HG02943 (cell line): Measurements from ENCODE around the gene GAREM1.

Experiments
- ATAC-seq: cut with Tn5 transposase; IDR thresholded peaks from one replicate; pipeline ENCODE4 v1.9.1; 2021; ENCODE audit warnings: mild to moderate bottlenecking, low read depth, moderate library complexity; ENCODE audit not compliant: unreplicated experiment

GAREM1 gene

GRCh38 chr18:32460171-32460731 is 10.4 kb downstream of the GAREM1 start:
- ATAC-seq, result no peak

GRCh38 chr18:32459361-32460101 is 11.2 kb downstream of the GAREM1 start:
- ATAC-seq, result no peak

- no peak for ATAC-seq
Measured at GRCh38 chr18:32455361-32455760, 15.3 kb downstream of the GAREM1 start.

- ATAC-seq, result no peak
Measured at GRCh38 chr18:32454593-32454992, 16.1 kb downstream of the GAREM1 start.

GRCh38 chr18:32450874-32451273 is 19.8 kb downstream of the GAREM1 start:
- ATAC-seq, result no peak

- ATAC-seq, result no peak
Measured at GRCh38 chr18:32450026-32450691, 20.5 kb downstream of the GAREM1 start.

DNA sequence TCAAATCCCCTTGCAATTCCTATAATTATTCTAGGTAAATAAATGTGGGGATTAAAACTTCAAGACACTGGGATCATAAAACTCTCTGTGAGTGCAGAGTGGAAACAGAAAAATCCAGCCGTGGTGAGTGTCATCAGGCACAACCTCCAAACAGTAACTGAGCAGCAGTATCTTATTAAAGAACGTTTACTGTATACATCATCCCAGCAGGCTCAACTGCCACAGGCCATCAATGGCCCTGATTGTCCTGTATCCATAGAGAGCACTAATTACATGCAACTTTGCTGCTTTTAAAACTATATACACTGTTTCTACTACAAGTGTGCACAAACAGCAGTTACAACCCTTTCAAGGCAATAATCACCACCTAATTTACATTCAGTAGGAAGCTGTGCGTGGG is 23.9 kb downstream of the GAREM1 start:
- ATAC-seq, result no peak

DNA sequence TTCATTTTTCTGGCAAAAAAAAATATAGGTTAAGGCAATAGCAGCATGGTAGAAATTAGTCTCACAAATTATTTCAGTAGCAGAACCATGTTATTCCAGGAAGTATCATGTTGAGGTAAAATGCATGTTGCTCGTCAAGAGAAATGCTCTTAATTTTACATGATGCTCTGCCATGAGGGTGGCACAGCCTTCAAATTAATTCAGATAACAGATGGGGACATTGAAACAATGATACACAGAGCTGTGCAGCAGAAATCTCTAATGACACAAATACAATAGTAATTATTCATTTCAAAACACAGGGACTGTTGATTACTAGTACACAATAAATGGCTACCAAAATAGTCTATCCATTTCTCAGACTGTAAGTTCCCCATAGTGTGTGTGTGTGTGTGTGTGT is 24.8 kb downstream of the GAREM1 start:
- no peak for ATAC-seq

GRCh38 chr18:32443706-32444215 is 26.9 kb downstream of the GAREM1 start:
- ATAC-seq, result no peak

GRCh38 chr18:32443033-32443705 is 27.5 kb downstream of the GAREM1 start:
- no peak for ATAC-seq

DNA sequence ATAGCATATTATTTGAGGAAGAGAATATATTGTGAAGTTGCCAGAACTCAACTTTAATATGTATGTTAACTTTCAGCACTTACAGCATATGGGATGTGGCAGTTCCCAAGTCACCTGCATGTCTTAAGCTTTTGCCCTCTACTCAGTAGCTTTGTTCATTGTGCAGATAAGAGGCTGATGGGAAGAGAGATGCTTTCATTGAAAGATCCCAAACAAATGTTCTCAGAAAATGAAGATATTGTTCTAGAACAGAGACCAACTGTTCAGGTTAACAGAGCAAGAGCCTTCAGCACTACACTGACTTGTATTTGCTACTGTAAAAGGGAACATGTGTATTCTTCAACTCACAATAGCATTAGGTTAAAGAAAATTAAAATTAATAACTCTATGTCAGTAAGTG is 28.1 kb downstream of the GAREM1 start:
- ATAC-seq, result no peak

DNA sequence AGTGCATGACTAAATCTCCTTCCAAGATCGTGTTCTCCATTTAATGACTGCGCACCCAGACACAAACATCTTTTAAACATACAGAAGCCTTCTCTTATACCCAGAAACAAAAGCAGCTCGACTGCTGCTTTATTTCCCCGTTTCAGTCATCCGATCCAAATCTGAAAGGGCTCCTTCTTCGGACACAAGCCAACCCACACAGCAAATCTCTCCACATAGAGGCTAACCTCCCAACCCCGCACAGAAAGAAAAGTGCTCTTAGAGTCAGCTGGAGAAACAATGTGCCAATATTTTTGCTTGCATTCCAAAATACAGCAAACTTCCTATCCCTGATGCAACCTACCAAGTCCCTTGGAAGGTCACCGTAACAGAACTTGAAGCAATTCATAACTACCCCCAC is 29.1 kb downstream of the GAREM1 start:
- no peak for ATAC-seq

- no peak for ATAC-seq
Measured at GRCh38 chr18:32440518-32440917, 30.2 kb downstream of the GAREM1 start.

- ATAC-seq, result no peak
Measured at GRCh38 chr18:32439802-32440201, 30.9 kb downstream of the GAREM1 start.

DNA sequence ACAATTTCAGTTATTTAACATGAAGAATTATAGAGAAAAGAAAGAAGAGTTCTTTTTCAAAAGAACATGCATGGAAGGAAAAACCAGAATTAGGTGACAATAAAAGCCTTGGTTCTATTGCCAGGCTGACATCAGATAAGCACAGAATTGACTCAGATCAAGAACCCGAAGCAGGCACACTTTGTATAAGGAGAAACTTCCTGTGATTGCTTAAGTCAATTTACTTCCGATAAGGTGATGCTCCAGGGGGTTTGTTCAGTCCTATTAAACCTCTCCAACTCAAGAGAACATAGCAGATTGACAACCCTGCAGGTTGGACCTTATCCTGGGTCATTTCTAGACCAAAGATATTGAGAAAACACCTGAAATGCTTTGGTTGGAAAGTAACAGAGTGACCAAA is 31.4 kb downstream of the GAREM1 start:
- ATAC-seq, result no peak

GRCh38 chr18:32438173-32438572 is 32.5 kb downstream of the GAREM1 start:
- no peak for ATAC-seq

GRCh38 chr18:32437100-32437834 is 33.4 kb downstream of the GAREM1 start:
- no peak for ATAC-seq

DNA sequence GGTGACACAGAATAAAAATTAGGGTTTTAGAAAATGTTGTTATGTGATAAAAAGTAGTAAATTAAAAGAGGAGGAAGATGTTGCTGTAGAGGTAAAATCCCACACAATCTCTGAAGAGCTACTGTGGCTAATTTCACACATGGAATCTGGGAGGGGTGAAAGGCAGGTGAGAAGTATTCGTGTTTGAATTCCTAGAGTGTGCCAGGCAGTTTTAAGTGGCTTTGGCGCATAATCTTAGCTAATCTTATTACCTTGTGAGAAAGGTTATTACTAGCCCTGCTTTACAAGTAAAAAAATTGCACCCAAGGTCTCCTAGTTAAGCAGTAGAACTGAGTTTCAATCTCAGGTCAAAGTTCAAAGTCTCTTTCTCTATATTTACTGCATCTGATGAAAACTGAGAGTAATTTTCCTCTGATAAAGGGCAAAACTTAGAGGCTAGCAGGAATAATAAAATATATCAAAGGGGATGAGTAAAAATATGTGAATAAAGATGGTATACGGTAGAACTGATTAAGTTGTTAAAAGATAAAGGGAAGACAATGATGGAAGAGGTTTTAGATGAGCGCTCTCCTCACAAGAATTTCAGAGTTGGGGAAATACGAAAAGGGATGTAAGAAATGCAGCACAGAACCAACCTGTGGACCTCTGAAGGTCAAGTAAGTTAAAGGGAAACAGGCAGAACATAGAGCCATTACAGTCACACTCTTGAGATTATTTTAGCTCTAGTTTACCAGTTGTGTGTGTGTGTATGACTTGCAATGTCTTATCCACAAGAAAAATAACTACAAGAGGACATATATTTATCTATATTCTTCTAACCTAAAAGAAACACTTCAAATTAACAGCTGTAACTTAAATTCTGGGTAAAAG is 34.8 kb downstream of the GAREM1 start:
- no peak for ATAC-seq

DNA sequence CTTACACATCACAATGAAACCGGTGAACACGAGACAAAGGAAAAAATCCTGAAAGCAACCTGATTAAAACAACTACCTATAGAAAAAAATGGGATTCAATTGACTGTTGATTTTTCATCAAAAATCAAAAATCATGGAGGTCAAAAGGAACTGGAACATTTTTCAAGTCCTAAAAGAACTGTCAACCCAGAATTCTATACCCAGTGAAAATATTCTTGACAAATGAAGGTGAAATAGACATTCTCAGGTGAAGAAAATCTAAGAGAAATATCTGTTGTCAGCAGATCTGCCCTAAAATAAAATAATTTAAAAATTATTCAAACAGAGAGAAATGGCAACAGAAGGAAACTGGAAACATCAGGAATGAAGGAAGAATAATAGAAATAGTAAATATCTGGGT is 38.9 kb downstream of the GAREM1 start:
- ATAC-seq, result no peak

- ATAC-seq, result no peak
Measured at GRCh38 chr18:32429402-32429801, 41.3 kb downstream of the GAREM1 start.
